CD4-positive, alpha-beta T cell (primary cell): ENCODE results near the gene CCBE1. TPM values are rescaled to one million over a fixed set of nuclear protein-coding genes. Genes with fewer than 3 reads are reported as not detected.

ENCODE experiments used
- ATAC-seq: fragments of 200-7000 bp; cut with Tn5 transposase; one replicate; pipeline ENCODE4 v1.10.0; 2022; ENCODE audit warnings: mild to moderate bottlenecking; ENCODE audit not compliant: poor library complexity
- CTCF ChIA-PET: fragments of 350-600 bp; sonication (Branson Sonifier 250); formaldehyde crosslinking; loops from one replicate; lab custom pipeline; 2021; ENCODE audit warnings: antibody characterized with exemption, inconsistent platforms; lab: Charles Lee
- POLR2A ChIA-PET: fragments of 350-600 bp; sonication (Branson Sonifier 250); formaldehyde crosslinking; loops from one replicate; lab custom pipeline; 2021; ENCODE audit warnings: antibody characterized with exemption, inconsistent platforms; lab: Charles Lee
- DNase-seq, 14 experiments: peaks; one replicate each; pipeline ENCODE4 v3.0.0-alpha.2; 2013 to 2020; ENCODE audit warnings: mixed read lengths in 2 of 14
- H3K27ac ChIP-seq, 2 donors: one replicate each; pipeline versions ENCODE4 v1.5.1 to v1.7.0; 2013; ENCODE audit warnings: low read length in 2 of 2, low read depth in 1 of 2, mild to moderate bottlenecking in 1 of 2
- H3K27me3 ChIP-seq, 2 experiments: 1 replicate in 1 of 2; 2 replicates in 1 of 2; pipeline versions ENCODE4 v1.6.1 to v1.7.0; 2013; ENCODE audit warnings: low read length in 2 of 2, control low read depth in 1 of 2, mild to moderate bottlenecking in 1 of 2, moderate library complexity in 1 of 2; ENCODE audit not compliant: insufficient read depth in 2 of 2, control insufficient read depth in 1 of 2
- H3K36me3 ChIP-seq: one replicate; pipeline ENCODE4 v1.6.1; 2013; ENCODE audit warnings: low read length, control low read depth; ENCODE audit not compliant: insufficient read depth
- H3K4me1 ChIP-seq: one replicate; pipeline ENCODE4 v1.6.1; 2013; ENCODE audit warnings: low read length, control low read depth; ENCODE audit not compliant: insufficient read depth
- H3K4me3 ChIP-seq: one replicate; pipeline ENCODE4 v1.5.1; 2013; ENCODE audit warnings: mild to moderate bottlenecking, low read length, moderate library complexity
- H3K9me3 ChIP-seq, 2 experiments: 1 replicate in 1 of 2; 2 replicates in 1 of 2; pipeline versions ENCODE4 v1.6.1 to v1.7.0; 2013; ENCODE audit warnings: low read length in 2 of 2, mild to moderate bottlenecking in 2 of 2, control low read depth in 1 of 2, moderate library complexity in 1 of 2; ENCODE audit not compliant: control insufficient read depth in 1 of 2, insufficient read depth in 1 of 2
- H3K27ac Mint-ChIP-seq: one replicate; pipeline ENCODE4 v1.8.0; 2020; ENCODE audit warnings: mixed read lengths
- H3K27me3 Mint-ChIP-seq: one replicate; pipeline ENCODE4 v1.8.0; 2021; ENCODE audit warnings: mixed read lengths
- H3K36me3 Mint-ChIP-seq: one replicate; pipeline ENCODE4 v1.8.0; 2021; ENCODE audit warnings: low read depth, mixed read lengths
- H3K4me1 Mint-ChIP-seq: one replicate; pipeline ENCODE4 v1.8.0; 2021; ENCODE audit warnings: low read depth, mixed read lengths
- H3K4me3 Mint-ChIP-seq: one replicate; pipeline ENCODE4 v1.8.0; 2020; ENCODE audit warnings: mild to moderate bottlenecking, mixed read lengths
- H3K9me3 Mint-ChIP-seq: one replicate; pipeline ENCODE4 v1.8.0; 2020; ENCODE audit warnings: mixed read lengths
- intact Hi-C, 2 experiments: fragments of 100-400 bp; cut with DNase I in 1 of 2; cut with micrococcal nuclease in 1 of 2; formaldehyde crosslinking; loops; one replicate each; pipeline versions ENCODE4 v1.15.1 to v1.9.0; 2023 to 2025; cut with DNase I, micrococcal nuclease
- total RNA-seq, 174 experiments: library from RNA in 2 of 174; stranded (reverse) in 2 of 174; gene quantifications; one replicate each; pipeline ENCODE4 v1.2.3 and lab custom pipeline; 2021 to 2026
- TF ChIP-seq, protein P1 (sequence below): fragments of 200-600 bp; IDR thresholded peaks from one replicate; pipeline ENCODE4 v1.8.0; 2022; ENCODE audit warnings: antibody characterized with exemption, mild to moderate bottlenecking

Gene CCBE1
- total RNA-seq, 2 experiments from 2014 or later: not detected

DNA sequence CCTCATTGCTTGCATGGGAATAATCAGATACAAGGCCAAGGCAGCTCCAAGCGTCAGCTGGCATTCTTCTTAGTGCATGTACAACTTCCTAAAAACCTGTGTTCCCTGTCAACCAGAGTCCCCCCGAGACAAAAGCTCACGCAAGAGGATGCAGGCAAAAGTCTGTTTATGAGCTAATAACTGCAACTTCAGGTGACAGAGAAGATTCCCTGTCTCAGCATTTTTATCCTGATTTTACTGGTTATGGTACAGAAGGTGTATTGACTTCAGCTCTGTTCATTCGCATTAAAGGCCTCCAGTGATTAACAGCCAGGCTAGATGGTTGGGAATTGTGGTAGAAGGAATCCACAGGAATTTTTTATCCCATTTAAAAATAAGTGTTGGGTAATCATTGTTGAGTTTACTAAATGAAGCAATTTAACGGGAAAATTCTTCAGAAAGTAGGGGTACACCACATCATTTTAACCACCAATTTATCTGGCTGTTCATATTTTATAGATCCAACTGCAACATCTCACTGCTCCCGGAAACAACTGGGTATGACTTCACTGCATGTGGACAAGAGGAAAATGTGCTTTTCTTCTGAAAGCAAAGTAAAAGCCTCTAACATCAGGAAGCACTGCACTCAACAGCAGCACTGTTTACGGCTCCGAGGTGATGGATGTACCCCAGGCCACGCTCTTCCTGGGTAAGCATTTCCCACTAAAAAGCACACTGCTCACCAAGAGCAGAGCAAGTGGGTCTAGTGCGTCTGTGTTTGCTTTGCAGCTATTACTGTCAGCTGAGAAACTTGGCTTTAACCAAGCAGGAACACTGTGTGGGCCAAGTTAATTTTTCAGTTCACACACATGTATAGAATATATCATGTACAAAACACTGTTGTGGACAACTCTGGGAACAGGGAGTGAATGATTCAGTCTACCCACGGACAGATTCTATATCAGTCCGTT lies 31.9 kb downstream of the CCBE1 start:
- no peak overlapping the region for H3K27ac ChIP-seq
- Mint-ChIP-seq H3K9me3 (no peaks in the 10 kb centered on the region), H3K36me3 (no peaks in the 10 kb centered on the region), H3K4me1 (no peaks in the 10 kb centered on the region), H3K4me3 (no peak overlapping the region), H3K27me3 (peaks cover 7% of the 10 kb centered on the region), H3K27ac (no peak overlapping the region)
- POLR2A ChIA-PET: no interaction called here
- no peaks in the 10 kb centered on the region for H3K27me3 ChIP-seq
- TF ChIP-seq, protein P1, sequence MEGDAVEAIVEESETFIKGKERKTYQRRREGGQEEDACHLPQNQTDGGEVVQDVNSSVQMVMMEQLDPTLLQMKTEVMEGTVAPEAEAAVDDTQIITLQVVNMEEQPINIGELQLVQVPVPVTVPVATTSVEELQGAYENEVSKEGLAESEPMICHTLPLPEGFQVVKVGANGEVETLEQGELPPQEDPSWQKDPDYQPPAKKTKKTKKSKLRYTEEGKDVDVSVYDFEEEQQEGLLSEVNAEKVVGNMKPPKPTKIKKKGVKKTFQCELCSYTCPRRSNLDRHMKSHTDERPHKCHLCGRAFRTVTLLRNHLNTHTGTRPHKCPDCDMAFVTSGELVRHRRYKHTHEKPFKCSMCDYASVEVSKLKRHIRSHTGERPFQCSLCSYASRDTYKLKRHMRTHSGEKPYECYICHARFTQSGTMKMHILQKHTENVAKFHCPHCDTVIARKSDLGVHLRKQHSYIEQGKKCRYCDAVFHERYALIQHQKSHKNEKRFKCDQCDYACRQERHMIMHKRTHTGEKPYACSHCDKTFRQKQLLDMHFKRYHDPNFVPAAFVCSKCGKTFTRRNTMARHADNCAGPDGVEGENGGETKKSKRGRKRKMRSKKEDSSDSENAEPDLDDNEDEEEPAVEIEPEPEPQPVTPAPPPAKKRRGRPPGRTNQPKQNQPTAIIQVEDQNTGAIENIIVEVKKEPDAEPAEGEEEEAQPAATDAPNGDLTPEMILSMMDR: no peak
- no peaks in the 10 kb centered on the region for H3K36me3 ChIP-seq
- intact Hi-C loops: no loop called here
- DNase-seq: no peak
- no peaks in the 10 kb centered on the region for H3K9me3 ChIP-seq
- ATAC-seq: no peak
- CTCF ChIA-PET: no interaction called here
- no peaks in the 10 kb centered on the region for H3K4me1 ChIP-seq
- H3K4me3 ChIP-seq: no peak overlapping the region

DNA sequence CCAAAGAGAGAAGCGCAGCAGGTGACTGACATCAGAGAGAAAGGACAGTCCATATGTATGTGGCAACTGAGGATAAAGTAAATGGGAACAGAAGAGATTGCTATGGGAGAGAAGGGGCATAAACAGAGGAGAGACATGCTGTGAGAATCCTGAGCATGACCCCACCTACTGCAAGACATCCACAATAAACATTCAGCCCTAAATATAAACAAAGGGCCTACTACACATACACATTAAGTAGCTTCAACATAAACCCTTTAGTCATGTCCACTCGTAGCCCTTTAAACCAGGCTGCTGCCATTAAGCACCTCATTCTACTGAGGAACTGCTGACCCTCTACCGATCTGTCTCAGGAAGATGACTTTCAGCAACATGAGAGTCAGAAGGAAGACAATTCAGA lies 32.9 kb downstream of the CCBE1 start:
- no peaks in the 10 kb centered on the region for H3K4me1 Mint-ChIP-seq
- H3K36me3 Mint-ChIP-seq: no peaks in the 10 kb centered on the region
- no peaks in the 10 kb centered on the region for H3K9me3 Mint-ChIP-seq
- intact Hi-C loops: no loop called here
- no peak for ATAC-seq
- no peak overlapping the region for H3K4me3 Mint-ChIP-seq
- Histone ChIP-seq H3K9me3 (no peaks in the 10 kb centered on the region), H3K4me1 (no peaks in the 10 kb centered on the region), H3K27ac (no peak overlapping the region), H3K27me3 (no peaks in the 10 kb centered on the region), H3K4me3 (no peak overlapping the region), H3K36me3 (no peaks in the 10 kb centered on the region)
- TF ChIP-seq, protein P1: no peak
- H3K27me3 Mint-ChIP-seq: peaks cover 7% of the 10 kb centered on the region
- no peak overlapping the region for H3K27ac Mint-ChIP-seq
- ChIA-PET POLR2A (no interaction called here), CTCF (no interaction called here)
- DNase-seq: no peak

DNA sequence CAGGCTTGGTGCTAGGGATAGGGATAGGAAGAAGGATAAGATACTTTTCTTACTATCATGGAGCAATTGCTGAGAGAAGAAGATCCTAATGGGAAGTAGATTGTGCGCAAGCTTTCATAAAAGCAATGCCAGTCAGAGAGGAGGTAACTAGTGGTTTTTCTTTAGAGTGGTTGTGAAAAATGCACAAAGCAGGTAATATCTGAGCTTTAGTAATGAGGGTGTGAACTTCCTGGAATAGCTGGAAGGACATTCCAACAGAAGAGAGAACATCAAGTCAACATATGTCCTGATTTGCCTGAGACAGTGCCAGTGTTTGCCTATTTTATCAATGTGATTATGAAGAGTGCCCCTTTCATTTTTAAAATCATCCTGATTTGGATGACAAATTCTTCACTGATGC lies 34.1 kb downstream of the CCBE1 start:
- Histone ChIP-seq H3K9me3 (no peaks in the 10 kb centered on the region), H3K27ac (no peak overlapping the region), H3K4me3 (no peak overlapping the region), H3K27me3 (no peaks in the 10 kb centered on the region), H3K36me3 (no peaks in the 10 kb centered on the region), H3K4me1 (no peaks in the 10 kb centered on the region)
- H3K9me3 Mint-ChIP-seq: no peaks in the 10 kb centered on the region
- ChIA-PET CTCF (no interaction called here), POLR2A (no interaction called here)
- intact Hi-C loops: no loop called here
- H3K4me1 Mint-ChIP-seq: no peaks in the 10 kb centered on the region
- ATAC-seq (no peak), DNase-seq (no peak)
- TF ChIP-seq, protein P1: no peak
- H3K36me3 Mint-ChIP-seq: no peaks in the 10 kb centered on the region
- no peak overlapping the region for H3K27ac Mint-ChIP-seq
- peaks cover 7% of the 10 kb centered on the region for H3K27me3 Mint-ChIP-seq
- H3K4me3 Mint-ChIP-seq: no peak overlapping the region
